HEK293 (cell line): ENCODE measurements around the gene ZSWIM3.
A peak's percentile ranks its signal among the peaks of the same experiment; 100 is the strongest.

Experiments used
- CTCF ChIA-PET: fragments of 350-600 bp; formaldehyde crosslinking; extraction: SDS; loops from one replicate; lab custom pipeline; 2021; ENCODE audit warnings: antibody characterized with exemption; lab: Yijun Ruan, JAX
- POLR2A ChIA-PET: fragments of 300-600 bp; formaldehyde crosslinking; extraction: SDS; loops from one replicate; lab custom pipeline; 2020; ENCODE audit warnings: antibody characterized with exemption, inconsistent platforms; lab: Yijun Ruan, JAX
- H3K27ac ChIP-seq: fragments of 200-500 bp; sonication (Bioruptor generic); 2 replicates; pipeline ENCODE4 v1.5.1; 2014; ENCODE audit warnings: low read depth, low read length, control low read depth, inconsistent platforms; ENCODE audit errors: extremely low read depth
- H3K36me3 ChIP-seq, 2 experiments: fragments of 200-500 bp in 1 of 2; sonication (Bioruptor generic) in 1 of 2; 1 replicate in 1 of 2; 2 replicates in 1 of 2; pipeline ENCODE4 v1.5.1; 2014 to 2017; ENCODE audit warnings: inconsistent platforms in 2 of 2, low read length in 2 of 2; ENCODE audit not compliant: control insufficient read depth in 2 of 2, insufficient read depth in 1 of 2
- H3K4me1 ChIP-seq: fragments of 200-500 bp; sonication (Bioruptor generic); 2 replicates; pipeline ENCODE4 v1.5.1; 2014; ENCODE audit warnings: mild to moderate bottlenecking, low read length, inconsistent platforms; ENCODE audit not compliant: control insufficient read depth, insufficient read depth
- H3K4me3 ChIP-seq: 2 replicates; pipeline ENCODE4 v1.5.1; 2011; ENCODE audit warnings: low read depth, mild to moderate bottlenecking, control low read depth, low read length, moderate library complexity
- H3K9me3 ChIP-seq: fragments of 200-500 bp; sonication (Bioruptor generic); 2 replicates; pipeline ENCODE4 v1.5.1; 2014; ENCODE audit warnings: low read depth, low read length, inconsistent platforms; ENCODE audit not compliant: control insufficient read depth, insufficient read depth
- GLI4 ChIP-seq: fragments of 450-650 bp; formaldehyde crosslinking; IDR thresholded peaks from 2 replicates; pipeline ENCODE4 v1.5.1; 2016; ENCODE audit warnings: missing biosample characterization, missing genetic modification characterization
- GLIS1 ChIP-seq: fragments of 450-650 bp; formaldehyde crosslinking; IDR thresholded peaks from 2 replicates; pipeline ENCODE4 v1.5.1; 2016; ENCODE audit warnings: missing biosample characterization, missing genetic modification characterization
- KLF8 ChIP-seq: fragments of 450-650 bp; formaldehyde crosslinking; IDR thresholded peaks from 2 replicates; pipeline ENCODE4 v1.5.1; 2016; ENCODE audit warnings: missing biosample characterization, missing genetic modification characterization
- MZF1 ChIP-seq: fragments of 450-650 bp; formaldehyde crosslinking; IDR thresholded peaks from 2 replicates; pipeline ENCODE4 v1.5.1; 2017; ENCODE audit warnings: missing biosample characterization, missing genetic modification characterization, borderline replicate concordance
- SP2 ChIP-seq: fragments of 450-650 bp; formaldehyde crosslinking; IDR thresholded peaks from 2 replicates; pipeline ENCODE4 v1.5.1; 2016; ENCODE audit warnings: missing biosample characterization, missing genetic modification characterization
- SP3 ChIP-seq: fragments of 450-650 bp; formaldehyde crosslinking; IDR thresholded peaks from 2 replicates; pipeline ENCODE4 v1.5.1; 2016; ENCODE audit warnings: missing biosample characterization, missing genetic modification characterization
- YY2 ChIP-seq: fragments of 450-650 bp; formaldehyde crosslinking; IDR thresholded peaks from 2 replicates; pipeline ENCODE4 v1.5.1; 2016; ENCODE audit warnings: missing biosample characterization, missing genetic modification characterization
- ZBTB49 ChIP-seq: fragments of 450-650 bp; formaldehyde crosslinking; IDR thresholded peaks from 2 replicates; pipeline ENCODE4 v1.5.1; 2016; ENCODE audit warnings: missing biosample characterization, missing genetic modification characterization, low read depth
- ZIC2 ChIP-seq: fragments of 450-650 bp; formaldehyde crosslinking; IDR thresholded peaks from 2 replicates; pipeline ENCODE4 v1.5.1; 2016; ENCODE audit warnings: missing biosample characterization, missing genetic modification characterization
- ZNF133 ChIP-seq: fragments of 450-650 bp; formaldehyde crosslinking; IDR thresholded peaks from 2 replicates; pipeline ENCODE4 v1.5.1; 2016; ENCODE audit warnings: missing biosample characterization, missing genetic modification characterization
- ZNF138 ChIP-seq: fragments of 450-650 bp; formaldehyde crosslinking; IDR thresholded peaks from 2 replicates; pipeline ENCODE4 v1.5.1; 2016; ENCODE audit warnings: missing biosample characterization, missing genetic modification characterization, borderline replicate concordance
- ZNF18 ChIP-seq: fragments of 450-650 bp; formaldehyde crosslinking; IDR thresholded peaks from 2 replicates; pipeline ENCODE4 v1.5.1; 2016; ENCODE audit warnings: missing biosample characterization, missing genetic modification characterization
- ZNF366 ChIP-seq: fragments of 450-650 bp; formaldehyde crosslinking; conservative IDR thresholded peaks from 2 replicates; pipeline ENCODE4 v1.5.1; 2016; ENCODE audit warnings: missing biosample characterization, missing genetic modification characterization
- ZNF529 ChIP-seq: fragments of 450-650 bp; formaldehyde crosslinking; IDR thresholded peaks from 2 replicates; pipeline ENCODE4 v1.5.1; 2017; ENCODE audit warnings: missing genetic modification characterization, missing biosample characterization; ENCODE audit not compliant: insufficient replicate concordance
- ZNF600 ChIP-seq: fragments of 450-650 bp; formaldehyde crosslinking; IDR thresholded peaks from 2 replicates; pipeline ENCODE4 v1.5.1; 2016; ENCODE audit warnings: missing biosample characterization, missing genetic modification characterization
- ZNF629 ChIP-seq: fragments of 450-650 bp; formaldehyde crosslinking; IDR thresholded peaks from 2 replicates; pipeline ENCODE4 v1.5.1; 2017; ENCODE audit warnings: missing biosample characterization, missing genetic modification characterization
- ZNF707 ChIP-seq: fragments of 450-650 bp; formaldehyde crosslinking; IDR thresholded peaks from 2 replicates; pipeline ENCODE4 v1.5.1; 2016; ENCODE audit warnings: missing biosample characterization, missing genetic modification characterization
- TF ChIP-seq, protein P1 (sequence below): IDR thresholded peaks from 2 replicates; pipeline ENCODE4 v1.6.1; 2011; ENCODE audit warnings: mild to moderate bottlenecking, low read depth, low read length, borderline replicate concordance
- TF ChIP-seq, protein P2 (sequence below): fragments of 450-650 bp; formaldehyde crosslinking; IDR thresholded peaks from 2 replicates; pipeline ENCODE4 v1.5.1; 2016; ENCODE audit warnings: missing biosample characterization, missing genetic modification characterization

Gene ZSWIM3

DNA sequence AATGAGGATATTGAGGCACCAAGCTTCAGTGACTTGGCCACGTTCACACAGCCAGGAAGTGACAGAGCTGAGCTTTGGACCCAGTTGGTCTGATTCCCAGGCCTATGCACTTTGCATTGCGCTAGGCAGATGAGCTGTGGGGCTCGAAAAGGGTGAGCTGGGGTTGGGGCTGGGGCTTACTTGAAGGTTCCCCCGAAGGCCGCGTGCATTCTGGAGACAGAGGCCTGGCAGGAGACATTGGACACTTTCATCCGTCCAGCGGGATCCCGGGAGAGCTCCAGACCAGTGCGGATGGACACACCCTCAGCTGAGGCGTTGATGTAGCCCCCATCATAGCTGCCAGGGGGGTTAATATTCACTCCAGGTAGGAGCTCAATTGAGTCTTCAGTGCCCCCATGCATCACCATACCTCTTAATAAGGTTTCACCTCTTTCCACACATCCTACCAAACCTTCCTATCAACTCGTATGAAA lies 52.0 kb downstream of the ZSWIM3 start (continued):
- TF ChIP-seq, protein P1, sequence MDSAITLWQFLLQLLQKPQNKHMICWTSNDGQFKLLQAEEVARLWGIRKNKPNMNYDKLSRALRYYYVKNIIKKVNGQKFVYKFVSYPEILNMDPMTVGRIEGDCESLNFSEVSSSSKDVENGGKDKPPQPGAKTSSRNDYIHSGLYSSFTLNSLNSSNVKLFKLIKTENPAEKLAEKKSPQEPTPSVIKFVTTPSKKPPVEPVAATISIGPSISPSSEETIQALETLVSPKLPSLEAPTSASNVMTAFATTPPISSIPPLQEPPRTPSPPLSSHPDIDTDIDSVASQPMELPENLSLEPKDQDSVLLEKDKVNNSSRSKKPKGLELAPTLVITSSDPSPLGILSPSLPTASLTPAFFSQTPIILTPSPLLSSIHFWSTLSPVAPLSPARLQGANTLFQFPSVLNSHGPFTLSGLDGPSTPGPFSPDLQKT: no peak
- TF ChIP-seq SP2: no peak

GRCh38 chr20:45909817-45910669 lies 52.6 kb downstream of the ZSWIM3 start:
- TF ChIP-seq ZIC2 (tag by site-specific recombination): no peak
- TF ChIP-seq ZBTB49 (tag by site-specific recombination): no peak
- TF ChIP-seq ZNF138 (tag by site-specific recombination): no peak
- TF ChIP-seq SP2: no peak
- TF ChIP-seq, protein P2, sequence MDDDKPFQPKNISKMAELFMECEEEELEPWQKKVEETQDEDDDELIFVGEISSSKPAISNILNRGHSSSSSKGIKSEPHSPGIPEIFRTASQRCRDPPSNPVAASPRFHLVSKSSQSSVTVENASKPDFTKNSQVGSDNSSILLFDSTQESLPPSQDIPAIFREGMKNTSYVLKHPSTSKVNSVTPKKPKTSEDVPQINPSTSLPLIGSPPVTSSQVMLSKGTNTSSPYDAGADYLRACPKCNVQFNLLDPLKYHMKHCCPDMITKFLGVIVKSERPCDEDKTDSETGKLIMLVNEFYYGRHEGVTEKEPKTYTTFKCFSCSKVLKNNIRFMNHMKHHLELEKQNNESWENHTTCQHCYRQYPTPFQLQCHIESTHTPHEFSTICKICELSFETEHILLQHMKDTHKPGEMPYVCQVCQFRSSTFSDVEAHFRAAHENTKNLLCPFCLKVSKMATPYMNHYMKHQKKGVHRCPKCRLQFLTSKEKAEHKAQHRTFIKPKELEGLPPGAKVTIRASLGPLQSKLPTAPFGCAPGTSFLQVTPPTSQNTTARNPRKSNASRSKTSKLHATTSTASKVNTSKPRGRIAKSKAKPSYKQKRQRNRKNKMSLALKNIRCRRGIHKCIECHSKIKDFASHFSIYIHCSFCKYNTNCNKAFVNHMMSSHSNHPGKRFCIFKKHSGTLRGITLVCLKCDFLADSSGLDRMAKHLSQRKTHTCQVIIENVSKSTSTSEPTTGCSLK (tag by site-specific recombination): no peak
- TF ChIP-seq ZNF629 (tag by site-specific recombination): no peak
- no peak for TF ChIP-seq YY2 (tag by site-specific recombination)
- TF ChIP-seq MZF1 (tag by site-specific recombination): no peak
- no peak for TF ChIP-seq ZNF529
- TF ChIP-seq ZNF133 (tag by site-specific recombination): no peak
- TF ChIP-seq, all 188 proteins: peak for 0
- H3K4me1 ChIP-seq: no peaks in the 10 kb centered on the region
- H3K27ac ChIP-seq: no peak overlapping the region
- H3K36me3 ChIP-seq: no peaks in the 10 kb centered on the region
- no peaks in the 10 kb centered on the region for H3K9me3 ChIP-seq
- CTCF ChIA-PET: interaction anchor here (0.8 to 0.9 kb wide), 3 partner anchors 18 to 60 kb away, joined by 3 to 4 read pairs (median 4); partner anchors contain the start of gene CTSA
- POLR2A ChIA-PET: interaction anchor here (0.9 to 1.5 kb wide), 2 partner anchors 11 to 25 kb away, joined by 3 to 8 read pairs; partner anchors contain the start of gene PCIF1
- no peak overlapping the region for H3K4me3 ChIP-seq

DNA sequence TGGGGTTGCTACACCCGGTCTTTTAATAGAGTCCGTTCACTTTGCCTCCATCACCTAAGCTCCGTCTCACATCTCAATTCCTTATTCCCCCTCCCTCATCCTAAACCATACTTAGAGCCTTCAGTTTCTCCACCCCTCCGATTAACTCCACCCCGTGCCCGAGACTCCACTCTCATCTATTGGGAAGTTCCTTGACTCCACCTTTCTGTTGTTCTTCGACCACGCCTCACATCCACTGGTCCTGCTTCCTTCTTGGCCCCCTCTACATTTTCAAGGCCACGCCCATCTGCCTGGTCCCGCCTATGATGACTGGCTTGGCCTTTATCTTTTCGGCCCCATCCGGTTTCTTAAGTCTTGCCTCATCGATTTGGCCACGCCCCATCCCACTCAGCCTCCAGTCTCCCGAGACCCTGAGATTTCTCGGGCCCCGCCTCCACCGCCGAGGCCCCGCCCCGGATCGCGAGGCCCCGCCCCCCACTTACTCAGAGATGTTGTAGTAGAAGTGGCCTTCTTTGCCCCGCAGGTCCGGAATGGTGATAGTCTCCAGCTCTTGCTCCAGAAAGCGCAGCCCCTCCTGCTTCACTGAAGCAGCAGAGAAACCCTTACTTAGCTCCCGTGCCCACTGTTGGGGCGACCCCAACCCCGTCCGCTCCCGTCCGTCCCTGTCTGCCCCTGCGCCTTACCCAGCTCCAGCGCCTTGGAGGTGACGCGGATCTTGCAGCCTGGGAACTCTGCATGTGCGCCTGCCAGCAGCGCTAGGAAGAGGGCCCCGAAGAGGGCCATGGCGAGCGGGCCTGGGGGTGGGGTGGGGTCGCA lies 53.5 kb downstream of the ZSWIM3 start:
- H3K4me3 ChIP-seq: no peak overlapping the region
- no peak for TF ChIP-seq ZNF707 (tag by site-specific recombination)
- peak; percentile 89 for TF ChIP-seq ZNF366 (tag by site-specific recombination)
- TF ChIP-seq SP3 (tag by site-specific recombination): peak; percentile 82
- no peak for TF ChIP-seq ZNF18 (tag by site-specific recombination)
- no peak for TF ChIP-seq GLI4
- TF ChIP-seq KLF8: peak; percentile 45; the same call in 1 of the 2 replicates
- TF ChIP-seq ZNF600 (tag by site-specific recombination): peak; percentile 81; the same call in 1 of the 2 replicates
- 0 out of 2 replicates have a peak, but pooled peaks have one; percentile 15 for TF ChIP-seq GLIS1 (tag by site-specific recombination)
- TF ChIP-seq SP2: peak; percentile 89

More for the DNA sequence above, 53.5 kb downstream of the ZSWIM3 start:
- H3K36me3 ChIP-seq: no peaks in the 10 kb centered on the region
- H3K27ac ChIP-seq: no peak overlapping the region
- CTCF ChIA-PET: interaction anchor here (0.9 kb wide), 1 partner anchor 19 kb away, joined by 4 read pairs; the partner anchor contains the start of gene CTSA
- POLR2A ChIA-PET: interaction anchor here (0.9 to 1.5 kb wide), 3 partner anchors 12 to 28 kb away, joined by 3 to 8 read pairs (median 3); partner anchors contain the start of gene PCIF1
- no peaks in the 10 kb centered on the region for H3K9me3 ChIP-seq
- no peaks in the 10 kb centered on the region for H3K4me1 ChIP-seq
